HEK293 (cell line): ENCODE measurements around the gene RND2.

ENCODE experiments used
- BCL11B ChIP-seq: fragments of 450-650 bp; formaldehyde crosslinking; IDR thresholded peaks from 2 replicates; pipeline ENCODE4 v1.5.1; 2016; ENCODE audit warnings: low read depth, missing biosample characterization, missing genetic modification characterization
- HOXD13 ChIP-seq: sonication (generic); formaldehyde crosslinking; IDR thresholded peaks from 2 replicates; pipeline ENCODE4 v1.8.0; 2022; ENCODE audit warnings: missing genetic modification reagents, borderline replicate concordance
- IKZF3 ChIP-seq: fragments of 450-650 bp; IDR thresholded peaks from 2 replicates; pipeline ENCODE4 v1.5.0; 2018; ENCODE audit warnings: missing biosample characterization, mild to moderate bottlenecking, missing genetic modification characterization, moderate library complexity
- MEIS1 ChIP-seq: sonication (generic); formaldehyde crosslinking; IDR thresholded peaks from 2 replicates; pipeline ENCODE4 v1.8.1; 2022; ENCODE audit warnings: missing genetic modification reagents, mild to moderate bottlenecking, borderline replicate concordance
- REPIN1 ChIP-seq: fragments of 450-650 bp; formaldehyde crosslinking; IDR thresholded peaks from 2 replicates; pipeline ENCODE4 v1.5.1; 2017; ENCODE audit warnings: missing biosample characterization, missing genetic modification characterization, low read depth
- ZNF121 ChIP-seq: fragments of 450-650 bp; formaldehyde crosslinking; IDR thresholded peaks from 2 replicates; pipeline ENCODE4 v1.5.1; 2016; ENCODE audit warnings: missing biosample characterization, missing genetic modification characterization
- ZNF132 ChIP-seq: fragments of 450-650 bp; formaldehyde crosslinking; IDR thresholded peaks from 2 replicates; pipeline ENCODE4 v1.5.1; 2017; ENCODE audit warnings: missing biosample characterization, missing genetic modification characterization, borderline replicate concordance
- ZNF155 ChIP-seq: fragments of 450-650 bp; formaldehyde crosslinking; IDR thresholded peaks from 2 replicates; pipeline ENCODE4 v1.5.1; 2016; ENCODE audit warnings: missing biosample characterization, missing genetic modification characterization
- ZNF223 ChIP-seq: fragments of 450-650 bp; formaldehyde crosslinking; IDR thresholded peaks from 2 replicates; pipeline ENCODE4 v1.5.1; 2016; ENCODE audit warnings: missing biosample characterization, missing genetic modification characterization
- ZNF311 ChIP-seq: fragments of 450-650 bp; formaldehyde crosslinking; IDR thresholded peaks from 2 replicates; pipeline ENCODE4 v1.5.1; 2017; ENCODE audit warnings: missing biosample characterization, missing genetic modification characterization, borderline replicate concordance
- ZNF341 ChIP-seq: fragments of 450-650 bp; formaldehyde crosslinking; IDR thresholded peaks from 2 replicates; pipeline ENCODE4; 2016; ENCODE audit warnings: low read depth, missing biosample characterization, missing genetic modification characterization
- ZNF561 ChIP-seq: fragments of 450-650 bp; IDR thresholded peaks from 2 replicates; pipeline ENCODE4 v1.5.1; 2018; ENCODE audit warnings: missing biosample characterization, missing genetic modification characterization, borderline replicate concordance
- ZNF777 ChIP-seq: fragments of 450-650 bp; formaldehyde crosslinking; IDR thresholded peaks from 2 replicates; pipeline ENCODE4 v1.5.1; 2017; ENCODE audit warnings: missing biosample characterization, missing genetic modification characterization, borderline replicate concordance
- ZSCAN16 ChIP-seq: fragments of 450-650 bp; formaldehyde crosslinking; IDR thresholded peaks from 2 replicates; pipeline ENCODE4 v1.5.1; 2016; ENCODE audit warnings: missing biosample characterization, missing genetic modification characterization
- TF ChIP-seq, protein P1 (sequence below): fragments of 450-650 bp; formaldehyde crosslinking; IDR thresholded peaks from 2 replicates; pipeline ENCODE4 v1.5.1; 2016; ENCODE audit warnings: missing biosample characterization, missing genetic modification characterization
- TF ChIP-seq, protein P2 (sequence below): fragments of 450-650 bp; formaldehyde crosslinking; IDR thresholded peaks from 2 replicates; pipeline ENCODE4 v1.5.1; 2016; ENCODE audit warnings: missing biosample characterization, missing genetic modification characterization
- TF ChIP-seq, protein P3 (sequence below): fragments of 450-650 bp; formaldehyde crosslinking; IDR thresholded peaks from 2 replicates; pipeline ENCODE4 v1.5.1; 2016; ENCODE audit warnings: missing biosample characterization, missing genetic modification characterization, borderline replicate concordance
- TF ChIP-seq, protein P4 (sequence below): fragments of 450-650 bp; formaldehyde crosslinking; IDR thresholded peaks from 2 replicates; pipeline ENCODE4 v1.5.1; 2016; ENCODE audit warnings: missing biosample characterization, missing genetic modification characterization
- TF ChIP-seq, protein P5 (sequence below): sonication (generic); formaldehyde crosslinking; IDR thresholded peaks from 2 replicates; pipeline ENCODE4 v1.8.1; 2022; ENCODE audit warnings: mild to moderate bottlenecking, moderate library complexity, missing genetic modification reagents
- TF ChIP-seq, protein P6 (sequence below): fragments of 450-650 bp; IDR thresholded peaks from 2 replicates; pipeline ENCODE4 v1.5.1; 2018; ENCODE audit warnings: missing biosample characterization, missing genetic modification characterization
- TF ChIP-seq, protein P7 (sequence below): fragments of 450-650 bp; formaldehyde crosslinking; IDR thresholded peaks from 2 replicates; pipeline ENCODE4 v1.5.1; 2016; ENCODE audit warnings: missing biosample characterization, missing genetic modification characterization
- TF ChIP-seq, protein P8 (sequence below): fragments of 450-650 bp; formaldehyde crosslinking; IDR thresholded peaks from 2 replicates; pipeline ENCODE4 v1.5.1; 2017; ENCODE audit warnings: missing biosample characterization, missing genetic modification characterization

RND2 gene

DNA sequence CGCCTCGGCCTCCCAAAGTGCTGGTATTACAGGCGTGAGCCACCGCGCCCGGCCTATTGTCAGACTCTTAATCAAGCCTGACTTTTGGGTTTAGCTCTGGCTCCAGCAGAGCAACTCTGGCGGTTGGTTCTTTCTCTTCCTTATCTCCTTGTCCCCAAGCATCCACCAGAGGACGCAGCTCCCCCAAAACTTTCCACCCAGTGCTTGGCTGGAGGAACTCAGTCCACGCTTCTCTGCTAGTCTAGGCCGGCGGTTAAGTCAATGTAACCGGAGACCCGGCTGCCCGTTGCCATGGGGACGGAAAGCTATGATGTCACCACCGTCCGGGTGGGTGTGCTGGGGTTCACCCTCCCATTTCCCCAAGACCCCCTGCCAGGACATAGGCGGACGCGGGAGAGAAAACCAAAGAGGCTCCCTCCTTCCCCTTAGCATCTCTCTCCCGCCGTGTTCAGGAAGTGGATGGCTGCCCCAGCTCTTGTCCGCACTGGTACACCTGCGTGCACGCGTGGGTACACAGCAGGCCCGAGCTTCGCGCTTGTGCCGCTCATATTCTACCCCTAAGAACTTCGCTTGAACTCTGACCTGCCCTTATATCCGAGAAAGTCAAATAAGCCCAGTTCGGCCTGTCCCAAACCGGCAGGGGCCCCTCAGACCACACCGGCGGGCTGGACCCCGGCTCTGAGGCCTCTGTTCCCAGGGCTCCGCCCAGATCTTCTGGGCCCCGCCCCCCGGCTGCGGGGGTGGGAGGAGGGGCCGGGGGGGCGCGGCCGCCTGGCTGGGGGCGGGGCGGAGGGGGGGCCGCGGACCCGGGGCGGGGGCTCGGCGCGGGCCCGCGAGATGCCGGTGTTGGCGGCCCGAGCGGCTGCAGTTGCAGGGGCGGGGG is at the start of gene RND2 (continued):
- TF ChIP-seq, protein P1, sequence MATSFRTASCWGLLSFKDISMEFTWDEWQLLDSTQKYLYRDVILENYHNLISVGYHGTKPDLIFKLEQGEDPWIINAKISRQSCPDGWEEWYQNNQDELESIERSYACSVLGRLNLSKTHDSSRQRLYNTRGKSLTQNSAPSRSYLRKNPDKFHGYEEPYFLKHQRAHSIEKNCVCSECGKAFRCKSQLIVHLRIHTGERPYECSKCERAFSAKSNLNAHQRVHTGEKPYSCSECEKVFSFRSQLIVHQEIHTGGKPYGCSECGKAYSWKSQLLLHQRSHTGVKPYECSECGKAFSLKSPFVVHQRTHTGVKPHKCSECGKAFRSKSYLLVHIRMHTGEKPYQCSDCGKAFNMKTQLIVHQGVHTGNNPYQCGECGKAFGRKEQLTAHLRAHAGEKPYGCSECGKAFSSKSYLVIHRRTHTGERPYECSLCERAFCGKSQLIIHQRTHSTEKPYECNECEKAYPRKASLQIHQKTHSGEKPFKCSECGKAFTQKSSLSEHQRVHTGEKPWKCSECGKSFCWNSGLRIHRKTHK: no peak
- TF ChIP-seq, protein P2, sequence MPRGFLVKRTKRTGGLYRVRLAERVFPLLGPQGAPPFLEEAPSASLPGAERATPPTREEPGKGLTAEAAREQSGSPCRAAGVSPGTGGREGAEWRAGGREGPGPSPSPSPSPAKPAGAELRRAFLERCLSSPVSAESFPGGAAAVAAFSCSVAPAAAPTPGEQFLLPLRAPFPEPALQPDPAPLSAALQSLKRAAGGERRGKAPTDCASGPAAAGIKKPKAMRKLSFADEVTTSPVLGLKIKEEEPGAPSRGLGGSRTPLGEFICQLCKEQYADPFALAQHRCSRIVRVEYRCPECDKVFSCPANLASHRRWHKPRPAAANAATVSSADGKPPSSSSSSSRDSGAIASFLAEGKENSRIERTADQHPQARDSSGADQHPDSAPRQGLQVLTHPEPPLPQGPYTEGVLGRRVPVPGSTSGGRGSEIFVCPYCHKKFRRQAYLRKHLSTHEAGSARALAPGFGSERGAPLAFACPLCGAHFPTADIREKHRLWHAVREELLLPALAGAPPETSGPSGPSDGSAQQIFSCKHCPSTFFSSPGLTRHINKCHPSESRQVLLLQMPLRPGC: 0 out of 2 replicates have a peak, but pooled peaks have one; percentile 24
- TF ChIP-seq ZNF311: no peak
- TF ChIP-seq, protein P3, sequence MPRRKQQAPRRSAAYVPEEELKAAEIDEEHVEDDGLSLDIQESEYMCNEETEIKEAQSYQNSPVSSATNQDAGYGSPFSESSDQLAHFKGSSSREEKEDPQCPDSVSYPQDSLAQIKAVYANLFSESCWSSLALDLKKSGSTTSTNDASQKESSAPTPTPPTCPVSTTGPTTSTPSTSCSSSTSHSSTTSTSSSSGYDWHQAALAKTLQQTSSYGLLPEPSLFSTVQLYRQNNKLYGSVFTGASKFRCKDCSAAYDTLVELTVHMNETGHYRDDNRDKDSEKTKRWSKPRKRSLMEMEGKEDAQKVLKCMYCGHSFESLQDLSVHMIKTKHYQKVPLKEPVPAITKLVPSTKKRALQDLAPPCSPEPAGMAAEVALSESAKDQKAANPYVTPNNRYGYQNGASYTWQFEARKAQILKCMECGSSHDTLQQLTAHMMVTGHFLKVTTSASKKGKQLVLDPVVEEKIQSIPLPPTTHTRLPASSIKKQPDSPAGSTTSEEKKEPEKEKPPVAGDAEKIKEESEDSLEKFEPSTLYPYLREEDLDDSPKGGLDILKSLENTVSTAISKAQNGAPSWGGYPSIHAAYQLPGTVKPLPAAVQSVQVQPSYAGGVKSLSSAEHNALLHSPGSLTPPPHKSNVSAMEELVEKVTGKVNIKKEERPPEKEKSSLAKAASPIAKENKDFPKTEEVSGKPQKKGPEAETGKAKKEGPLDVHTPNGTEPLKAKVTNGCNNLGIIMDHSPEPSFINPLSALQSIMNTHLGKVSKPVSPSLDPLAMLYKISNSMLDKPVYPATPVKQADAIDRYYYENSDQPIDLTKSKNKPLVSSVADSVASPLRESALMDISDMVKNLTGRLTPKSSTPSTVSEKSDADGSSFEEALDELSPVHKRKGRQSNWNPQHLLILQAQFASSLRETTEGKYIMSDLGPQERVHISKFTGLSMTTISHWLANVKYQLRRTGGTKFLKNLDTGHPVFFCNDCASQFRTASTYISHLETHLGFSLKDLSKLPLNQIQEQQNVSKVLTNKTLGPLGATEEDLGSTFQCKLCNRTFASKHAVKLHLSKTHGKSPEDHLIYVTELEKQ (tag by site-specific recombination): no peak
- no peak for TF ChIP-seq ZNF155 (tag by site-specific recombination)
- TF ChIP-seq ZNF561 (tag by site-specific recombination): peak; percentile 88; the same call in 1 of the 2 replicates
- TF ChIP-seq REPIN1: no peak
- TF ChIP-seq, protein P4, sequence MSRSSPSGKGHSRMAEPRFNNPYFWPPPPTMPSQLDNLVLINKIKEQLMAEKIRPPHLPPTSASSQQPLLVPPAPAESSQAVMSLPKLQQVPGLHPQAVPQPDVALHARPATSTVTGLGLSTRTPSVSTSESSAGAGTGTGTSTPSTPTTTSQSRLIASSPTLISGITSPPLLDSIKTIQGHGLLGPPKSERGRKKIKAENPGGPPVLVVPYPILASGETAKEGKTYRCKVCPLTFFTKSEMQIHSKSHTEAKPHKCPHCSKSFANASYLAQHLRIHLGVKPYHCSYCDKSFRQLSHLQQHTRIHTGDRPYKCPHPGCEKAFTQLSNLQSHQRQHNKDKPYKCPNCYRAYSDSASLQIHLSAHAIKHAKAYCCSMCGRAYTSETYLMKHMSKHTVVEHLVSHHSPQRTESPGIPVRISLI (tag by site-specific recombination): no peak
- TF ChIP-seq ZNF777 (tag by site-specific recombination): no peak
- TF ChIP-seq, protein P5, sequence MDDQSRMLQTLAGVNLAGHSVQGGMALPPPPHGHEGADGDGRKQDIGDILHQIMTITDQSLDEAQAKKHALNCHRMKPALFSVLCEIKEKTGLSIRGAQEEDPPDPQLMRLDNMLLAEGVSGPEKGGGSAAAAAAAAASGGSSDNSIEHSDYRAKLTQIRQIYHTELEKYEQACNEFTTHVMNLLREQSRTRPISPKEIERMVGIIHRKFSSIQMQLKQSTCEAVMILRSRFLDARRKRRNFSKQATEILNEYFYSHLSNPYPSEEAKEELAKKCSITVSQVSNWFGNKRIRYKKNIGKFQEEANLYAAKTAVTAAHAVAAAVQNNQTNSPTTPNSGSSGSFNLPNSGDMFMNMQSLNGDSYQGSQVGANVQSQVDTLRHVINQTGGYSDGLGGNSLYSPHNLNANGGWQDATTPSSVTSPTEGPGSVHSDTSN: 0 out of 2 replicates have a peak, but pooled peaks have one; percentile 35
- peak; percentile 40; the same call in 1 of the 2 replicates for TF ChIP-seq IKZF3 (tag by site-specific recombination)
- TF ChIP-seq HOXD13 (CRISPR knock-in tag): no peak
- no peak for TF ChIP-seq ZNF132
- TF ChIP-seq ZNF341 (tag by site-specific recombination): peak; percentile 76
- no peak for TF ChIP-seq ZNF223 (tag by site-specific recombination)
- TF ChIP-seq MEIS1 (CRISPR knock-in tag): no peak
- no peak for TF ChIP-seq ZSCAN16 (tag by site-specific recombination)
- TF ChIP-seq, protein P6, sequence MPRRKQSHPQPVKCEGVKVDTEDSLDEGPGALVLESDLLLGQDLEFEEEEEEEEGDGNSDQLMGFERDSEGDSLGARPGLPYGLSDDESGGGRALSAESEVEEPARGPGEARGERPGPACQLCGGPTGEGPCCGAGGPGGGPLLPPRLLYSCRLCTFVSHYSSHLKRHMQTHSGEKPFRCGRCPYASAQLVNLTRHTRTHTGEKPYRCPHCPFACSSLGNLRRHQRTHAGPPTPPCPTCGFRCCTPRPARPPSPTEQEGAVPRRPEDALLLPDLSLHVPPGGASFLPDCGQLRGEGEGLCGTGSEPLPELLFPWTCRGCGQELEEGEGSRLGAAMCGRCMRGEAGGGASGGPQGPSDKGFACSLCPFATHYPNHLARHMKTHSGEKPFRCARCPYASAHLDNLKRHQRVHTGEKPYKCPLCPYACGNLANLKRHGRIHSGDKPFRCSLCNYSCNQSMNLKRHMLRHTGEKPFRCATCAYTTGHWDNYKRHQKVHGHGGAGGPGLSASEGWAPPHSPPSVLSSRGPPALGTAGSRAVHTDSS (tag by site-specific recombination): 0 out of 2 replicates have a peak, but pooled peaks have one; percentile 29
- TF ChIP-seq ZNF121: no peak
- TF ChIP-seq, protein P7, sequence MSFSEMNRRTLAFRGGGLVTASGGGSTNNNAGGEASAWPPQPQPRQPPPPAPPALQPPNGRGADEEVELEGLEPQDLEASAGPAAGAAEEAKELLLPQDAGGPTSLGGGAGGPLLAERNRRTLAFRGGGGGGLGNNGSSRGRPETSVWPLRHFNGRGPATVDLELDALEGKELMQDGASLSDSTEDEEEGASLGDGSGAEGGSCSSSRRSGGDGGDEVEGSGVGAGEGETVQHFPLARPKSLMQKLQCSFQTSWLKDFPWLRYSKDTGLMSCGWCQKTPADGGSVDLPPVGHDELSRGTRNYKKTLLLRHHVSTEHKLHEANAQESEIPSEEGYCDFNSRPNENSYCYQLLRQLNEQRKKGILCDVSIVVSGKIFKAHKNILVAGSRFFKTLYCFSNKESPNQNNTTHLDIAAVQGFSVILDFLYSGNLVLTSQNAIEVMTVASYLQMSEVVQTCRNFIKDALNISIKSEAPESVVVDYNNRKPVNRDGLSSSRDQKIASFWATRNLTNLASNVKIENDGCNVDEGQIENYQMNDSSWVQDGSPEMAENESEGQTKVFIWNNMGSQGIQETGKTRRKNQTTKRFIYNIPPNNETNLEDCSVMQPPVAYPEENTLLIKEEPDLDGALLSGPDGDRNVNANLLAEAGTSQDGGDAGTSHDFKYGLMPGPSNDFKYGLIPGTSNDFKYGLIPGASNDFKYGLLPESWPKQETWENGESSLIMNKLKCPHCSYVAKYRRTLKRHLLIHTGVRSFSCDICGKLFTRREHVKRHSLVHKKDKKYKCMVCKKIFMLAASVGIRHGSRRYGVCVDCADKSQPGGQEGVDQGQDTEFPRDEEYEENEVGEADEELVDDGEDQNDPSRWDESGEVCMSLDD (tag by site-specific recombination): peak; percentile 75; the same call in 1 of the 2 replicates
- no peak for TF ChIP-seq BCL11B
- TF ChIP-seq, protein P8, sequence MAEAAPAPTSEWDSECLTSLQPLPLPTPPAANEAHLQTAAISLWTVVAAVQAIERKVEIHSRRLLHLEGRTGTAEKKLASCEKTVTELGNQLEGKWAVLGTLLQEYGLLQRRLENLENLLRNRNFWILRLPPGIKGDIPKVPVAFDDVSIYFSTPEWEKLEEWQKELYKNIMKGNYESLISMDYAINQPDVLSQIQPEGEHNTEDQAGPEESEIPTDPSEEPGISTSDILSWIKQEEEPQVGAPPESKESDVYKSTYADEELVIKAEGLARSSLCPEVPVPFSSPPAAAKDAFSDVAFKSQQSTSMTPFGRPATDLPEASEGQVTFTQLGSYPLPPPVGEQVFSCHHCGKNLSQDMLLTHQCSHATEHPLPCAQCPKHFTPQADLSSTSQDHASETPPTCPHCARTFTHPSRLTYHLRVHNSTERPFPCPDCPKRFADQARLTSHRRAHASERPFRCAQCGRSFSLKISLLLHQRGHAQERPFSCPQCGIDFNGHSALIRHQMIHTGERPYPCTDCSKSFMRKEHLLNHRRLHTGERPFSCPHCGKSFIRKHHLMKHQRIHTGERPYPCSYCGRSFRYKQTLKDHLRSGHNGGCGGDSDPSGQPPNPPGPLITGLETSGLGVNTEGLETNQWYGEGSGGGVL (tag by site-specific recombination): peak; percentile 65; the same call in 1 of the 2 replicates
